ENCODE measurements around the gene CCDC142.

The CCDC142 gene

DNA sequence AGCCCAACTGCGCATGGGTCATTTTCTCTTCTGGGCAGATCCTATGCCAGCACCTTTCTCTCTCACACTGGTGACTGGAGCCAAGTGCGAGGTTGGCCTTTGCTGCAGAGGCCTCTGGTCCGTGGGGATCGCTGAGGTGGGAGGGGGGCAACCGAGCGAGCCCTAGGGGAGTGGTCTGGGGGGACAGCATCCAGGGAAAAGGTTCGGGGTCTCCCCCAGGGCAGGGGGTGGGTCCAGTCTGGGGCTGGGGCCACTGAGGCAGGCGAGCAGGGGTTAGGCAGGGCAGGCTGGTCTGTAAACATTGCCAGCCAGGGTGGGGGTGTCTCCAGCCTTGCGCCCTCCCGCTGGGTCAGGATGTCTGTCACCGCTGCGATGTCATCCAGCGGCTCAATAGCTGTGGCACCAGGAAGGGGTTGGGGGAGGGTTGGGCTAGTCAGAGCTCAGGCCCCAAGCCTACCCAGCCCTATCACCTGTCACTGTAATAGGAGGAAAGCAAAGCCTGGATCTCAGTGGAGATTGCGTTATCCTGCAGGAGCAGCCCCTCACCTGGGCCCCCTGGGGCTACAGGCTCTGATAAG lies 56.5 kb downstream of the CCDC142 start:
- Histone ChIP-seq H3K4me2 (ENCODE audit: low read length) (no peak overlapping the region), H3K9me3 (ENCODE audit: control insufficient read depth, insufficient read depth, low read length) (no peaks in the 10 kb centered on the region), H3K4me3 (ENCODE audit: low read length) (no peak overlapping the region), H4K20me1 (ENCODE audit: control insufficient read depth, insufficient read depth, low read depth, low read length) (no peaks in the 10 kb centered on the region), H3K27me3 (ENCODE audit: control insufficient read depth, low read length) (no peaks in the 10 kb centered on the region), H3K4me1 (ENCODE audit: control insufficient read depth, low read length) (peaks cover 15% of the 10 kb centered on the region), H3K27ac (ENCODE audit: low read depth, low read length) (no peak overlapping the region), H3F3A (ENCODE audit: control insufficient read depth, insufficient read depth) (peaks cover 4% of the 10 kb centered on the region; the same call in 1 of the 2 replicates), H3K36me3 (ENCODE audit: control insufficient read depth, low read length) (peaks cover 30% of the 10 kb centered on the region), H3K79me2 (ENCODE audit: control insufficient read depth, low read length) (peaks cover 13% of the 10 kb centered on the region), H3K9me2 (replicated peaks; ENCODE audit: control insufficient read depth, low read length) (no peaks in the 10 kb centered on the region)
- TF ChIP-seq, protein P1, sequence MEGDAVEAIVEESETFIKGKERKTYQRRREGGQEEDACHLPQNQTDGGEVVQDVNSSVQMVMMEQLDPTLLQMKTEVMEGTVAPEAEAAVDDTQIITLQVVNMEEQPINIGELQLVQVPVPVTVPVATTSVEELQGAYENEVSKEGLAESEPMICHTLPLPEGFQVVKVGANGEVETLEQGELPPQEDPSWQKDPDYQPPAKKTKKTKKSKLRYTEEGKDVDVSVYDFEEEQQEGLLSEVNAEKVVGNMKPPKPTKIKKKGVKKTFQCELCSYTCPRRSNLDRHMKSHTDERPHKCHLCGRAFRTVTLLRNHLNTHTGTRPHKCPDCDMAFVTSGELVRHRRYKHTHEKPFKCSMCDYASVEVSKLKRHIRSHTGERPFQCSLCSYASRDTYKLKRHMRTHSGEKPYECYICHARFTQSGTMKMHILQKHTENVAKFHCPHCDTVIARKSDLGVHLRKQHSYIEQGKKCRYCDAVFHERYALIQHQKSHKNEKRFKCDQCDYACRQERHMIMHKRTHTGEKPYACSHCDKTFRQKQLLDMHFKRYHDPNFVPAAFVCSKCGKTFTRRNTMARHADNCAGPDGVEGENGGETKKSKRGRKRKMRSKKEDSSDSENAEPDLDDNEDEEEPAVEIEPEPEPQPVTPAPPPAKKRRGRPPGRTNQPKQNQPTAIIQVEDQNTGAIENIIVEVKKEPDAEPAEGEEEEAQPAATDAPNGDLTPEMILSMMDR (IDR thresholded peaks at IDR 0.05; ENCODE audit: low read depth, low read length, poor library complexity, severe bottlenecking) = no peak
- no peak for TF ChIP-seq EZH2phosphoT487 (IDR thresholded peaks at IDR 0.05; ENCODE audit: borderline replicate concordance, low read length)

DNA sequence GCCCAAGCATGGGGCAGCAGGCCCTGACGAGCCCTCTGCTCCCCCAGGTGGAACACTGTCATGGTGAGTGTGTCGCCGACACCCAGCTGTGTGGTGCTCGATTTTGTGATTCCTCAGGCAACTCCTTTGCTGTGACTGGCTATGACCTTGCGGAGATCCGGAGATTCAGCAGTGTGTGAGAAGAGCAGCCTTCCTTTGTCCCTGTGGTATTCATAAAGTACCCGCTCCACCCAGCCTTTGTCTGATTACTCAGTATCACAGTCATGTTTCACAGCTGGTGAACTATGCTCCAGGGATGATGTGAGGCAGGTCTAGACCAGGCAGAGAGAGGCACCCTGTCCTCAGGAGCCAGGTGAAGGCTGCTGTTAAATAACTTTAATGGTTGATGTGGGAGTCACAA lies 57.3 kb downstream of the CCDC142 start:
- peaks cover 22% of the 10 kb centered on the region for H3K4me1 ChIP-seq (ENCODE audit: control insufficient read depth, low read length)
- H4K20me1 ChIP-seq (ENCODE audit: control insufficient read depth, insufficient read depth, low read depth, low read length) = no peaks in the 10 kb centered on the region
- no peaks in the 10 kb centered on the region for H3K9me2 ChIP-seq (replicated peaks; ENCODE audit: control insufficient read depth, low read length)
- H3K36me3 ChIP-seq (ENCODE audit: control insufficient read depth, low read length) = peaks cover 30% of the 10 kb centered on the region
- no peak for TF ChIP-seq EZH2phosphoT487 (IDR thresholded peaks at IDR 0.05; ENCODE audit: borderline replicate concordance, low read length)
- TF ChIP-seq, protein P1 (IDR thresholded peaks at IDR 0.05; ENCODE audit: low read depth, low read length, poor library complexity, severe bottlenecking) = no peak
- peaks cover 4% of the 10 kb centered on the region; the same call in 1 of the 2 replicates for H3F3A ChIP-seq (ENCODE audit: control insufficient read depth, insufficient read depth)
- H3K4me2 ChIP-seq (ENCODE audit: low read length) = no peak overlapping the region
- H3K9me3 ChIP-seq (ENCODE audit: control insufficient read depth, insufficient read depth, low read length) = no peaks in the 10 kb centered on the region
- H3K79me2 ChIP-seq (ENCODE audit: control insufficient read depth, low read length) = peaks cover 13% of the 10 kb centered on the region
- H3K27ac ChIP-seq (ENCODE audit: low read depth, low read length) = no peak overlapping the region
- H3K27me3 ChIP-seq (ENCODE audit: control insufficient read depth, low read length) = no peaks in the 10 kb centered on the region
- H3K4me3 ChIP-seq (ENCODE audit: low read length) = no peak overlapping the region

DNA sequence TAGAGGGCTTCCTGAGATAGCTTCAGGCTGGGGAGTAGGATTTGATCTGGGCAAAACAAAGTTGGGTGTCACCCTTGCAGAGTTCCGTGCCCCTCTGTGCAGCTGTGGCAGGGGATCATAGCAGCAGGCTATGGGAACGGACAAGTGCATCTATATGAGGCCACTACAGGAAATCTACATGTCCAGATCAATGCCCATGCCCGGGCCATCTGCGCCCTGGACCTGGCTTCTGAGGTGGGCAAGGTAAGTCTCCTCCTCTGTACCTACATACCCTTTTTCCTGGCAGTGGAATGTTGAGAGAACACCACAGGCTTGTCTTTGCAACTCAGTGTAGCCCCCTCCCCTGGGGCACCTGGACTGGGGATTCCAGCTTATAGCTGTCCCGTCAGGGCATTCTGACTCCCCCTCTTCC lies 57.8 kb downstream of the CCDC142 start:
- Histone ChIP-seq H3K4me3 (ENCODE audit: low read length) (no peak overlapping the region), H3K36me3 (ENCODE audit: control insufficient read depth, low read length) (peaks cover 30% of the 10 kb centered on the region), H3K4me1 (ENCODE audit: control insufficient read depth, low read length) (peaks cover 27% of the 10 kb centered on the region), H3K9me3 (ENCODE audit: control insufficient read depth, insufficient read depth, low read length) (no peaks in the 10 kb centered on the region), H4K20me1 (ENCODE audit: control insufficient read depth, insufficient read depth, low read depth, low read length) (no peaks in the 10 kb centered on the region), H3F3A (ENCODE audit: control insufficient read depth, insufficient read depth) (peaks cover 4% of the 10 kb centered on the region; the same call in 1 of the 2 replicates), H3K27me3 (ENCODE audit: control insufficient read depth, low read length) (no peaks in the 10 kb centered on the region), H3K27ac (ENCODE audit: low read depth, low read length) (no peak overlapping the region), H3K79me2 (ENCODE audit: control insufficient read depth, low read length) (peaks cover 13% of the 10 kb centered on the region), H3K9me2 (replicated peaks; ENCODE audit: control insufficient read depth, low read length) (no peaks in the 10 kb centered on the region), H3K4me2 (ENCODE audit: low read length) (no peak overlapping the region)
- no peak for TF ChIP-seq EZH2phosphoT487 (IDR thresholded peaks at IDR 0.05; ENCODE audit: borderline replicate concordance, low read length)
- TF ChIP-seq, protein P1 (IDR thresholded peaks at IDR 0.05; ENCODE audit: low read depth, low read length, poor library complexity, severe bottlenecking) = no peak

All from DOHH2 (cell line).